ENCODE results near the gene RND2. TPM values are rescaled to one million over a fixed set of nuclear protein-coding genes. Genes with fewer than 3 reads are reported as not detected.

The RND2 gene
- total RNA-seq, 1 experiment from 2014 or later: 0.59 TPM

GRCh38 chr17:43003542-43004172 is 21.4 kb upstream of the RND2 start:
- no peak for DNase-seq (ENCODE audit: low read depth, low spot score)
- Histone ChIP-seq H3K27ac (ENCODE audit: low read length) (no peak overlapping the region), H3K4me1 (ENCODE audit: control insufficient read depth, insufficient read depth, low read length) (peaks cover 12% of the 10 kb centered on the region), H3K36me3 (ENCODE audit: control insufficient read depth, insufficient read depth, low read length) (peaks cover 16% of the 10 kb centered on the region), H3K27me3 (ENCODE audit: control insufficient read depth, insufficient read depth, low read length) (no peaks in the 10 kb centered on the region), H3K4me3 (ENCODE audit: low read depth in 2 of 2, low read length in 2 of 2) (no peak overlapping the region), H3K9me3 (ENCODE audit: control insufficient read depth, insufficient read depth, low read depth, low read length) (no peaks in the 10 kb centered on the region)
- in situ Hi-C loops (cut with HindIII; ENCODE audit: low pct_unique_long_range_greater_than_20kb, low sequenced_read_pairs) (no loop called here), intact Hi-C loops (cut with micrococcal nuclease; ENCODE audit: unreplicated experiment) (no loop called here)
- no TSS peak for BruUV-seq (replicated peaks)
- TF ChIP-seq REST (IDR thresholded peaks at IDR 0.05; ENCODE audit: insufficient read depth in 1 of 2, low read depth in 2 of 2, low read length in 1 of 2) (no peak), CTCF (IDR thresholded peaks at IDR 0.05) (no peak), POLR2AphosphoS5 (IDR thresholded peaks at IDR 0.05; ENCODE audit: low read depth, low read length) (peak; percentile 73; the same call in 1 of the 2 replicates), SIN3A (IDR thresholded peaks at IDR 0.05; ENCODE audit: borderline replicate concordance, insufficient read depth, low read depth, low read length) (no peak), TCF7L2 (IDR thresholded peaks at IDR 0.05; ENCODE audit: low read depth, low read length) (no peak)
- CTCF ChIA-PET: no interaction called here
- POLR2A ChIA-PET: no interaction called here
- ATAC-seq: peak; percentile 36

GRCh38 chr17:43006639-43007551 is 18.1 kb upstream of the RND2 start, which contains the start of gene IFI35:
IFI35 (plus strand) TSS chr17:43006784; CDS start chr17:43006948, 164 bp downstream.
- POLR2A ChIA-PET: interaction anchor here (1.0 kb wide), 1 partner anchor 9 kb away, joined by 3 read pairs; no protein-coding TSS in a partner anchor
- ATAC-seq (peak; percentile 85), DNase-seq (ENCODE audit: low read depth, low spot score) (no peak)
- H3K4me3 ChIP-seq (ENCODE audit: low read depth in 2 of 2, low read length in 2 of 2): peak within 1 kb of the TSS; percentile 64 to 92
- no peaks in the 10 kb centered on the region for H3K36me3 ChIP-seq (ENCODE audit: control insufficient read depth, insufficient read depth, low read length)
- H3K9me3 ChIP-seq (ENCODE audit: control insufficient read depth, insufficient read depth, low read depth, low read length): no peaks in the 10 kb centered on the region
- TF ChIP-seq POLR2AphosphoS5 (IDR thresholded peaks at IDR 0.05; ENCODE audit: low read depth, low read length) (peak; percentile 57), SIN3A (IDR thresholded peaks at IDR 0.05; ENCODE audit: borderline replicate concordance, insufficient read depth, low read depth, low read length) (no peak), REST (IDR thresholded peaks at IDR 0.05; ENCODE audit: insufficient read depth in 1 of 2, low read depth in 2 of 2, low read length in 1 of 2) (no peak), TCF7L2 (IDR thresholded peaks at IDR 0.05; ENCODE audit: low read depth, low read length) (peak; percentile 24; the same call in 1 of the 2 replicates), CTCF (IDR thresholded peaks at IDR 0.05) (no peak)
- peak within 1 kb of the TSS; percentile 92 for H3K27ac ChIP-seq (ENCODE audit: low read length)
- BruUV-seq (replicated peaks): no TSS peak
- intact Hi-C loops (cut with micrococcal nuclease; ENCODE audit: unreplicated experiment): no loop called here
- H3K4me1 ChIP-seq (ENCODE audit: control insufficient read depth, insufficient read depth, low read length): peaks cover 5% of the 10 kb centered on the region; the same call in 1 of the 2 replicates
- no peaks in the 10 kb centered on the region for H3K27me3 ChIP-seq (ENCODE audit: control insufficient read depth, insufficient read depth, low read length)
- CTCF ChIA-PET: no interaction called here
- in situ Hi-C loops (cut with HindIII; ENCODE audit: low pct_unique_long_range_greater_than_20kb, low sequenced_read_pairs): no loop called here
